Calu3 (cell line): ENCODE results near the gene SOCS2. TPM values are rescaled to one million over a fixed set of nuclear protein-coding genes. Genes with fewer than 3 reads are reported as not detected.

Experiments
- BruUV-seq: library from RNA; stranded (reverse); fragments of 400-500 nt; replicated peaks from 2 replicates; lab custom pipeline; 2021; lab: Mats Ljungman, UMichigan
- CTCF ChIA-PET: fragments of 300-600 bp; sonication (Branson Sonifier 250); formaldehyde crosslinking; loops from one replicate; lab custom pipeline; 2022; ENCODE audit warnings: antibody characterized with exemption; lab: Charles Lee
- DNase-seq: peaks from one replicate; pipeline ENCODE4 v3.0.0; 2022
- H3K27ac Mint-ChIP-seq: one replicate; pipeline ENCODE4 v1.8.0; 2022; ENCODE audit warnings: mixed read lengths; ENCODE audit not compliant: unreplicated experiment
- H3K27me3 Mint-ChIP-seq: one replicate; pipeline ENCODE4 v1.8.0; 2022; ENCODE audit warnings: mixed read lengths; ENCODE audit not compliant: unreplicated experiment
- H3K36me3 Mint-ChIP-seq: one replicate; pipeline ENCODE4 v1.8.0; 2022; ENCODE audit warnings: mild to moderate bottlenecking, moderate library complexity, mixed read lengths; ENCODE audit not compliant: insufficient read depth, unreplicated experiment
- H3K4me1 Mint-ChIP-seq: one replicate; pipeline ENCODE4 v1.8.0; 2022; ENCODE audit warnings: mild to moderate bottlenecking, low read depth, mixed read lengths; ENCODE audit not compliant: unreplicated experiment
- H3K4me3 Mint-ChIP-seq: one replicate; pipeline ENCODE4 v1.8.0; 2022; ENCODE audit warnings: mild to moderate bottlenecking, low read depth, moderate library complexity, mixed read lengths; ENCODE audit not compliant: unreplicated experiment
- H3K9me3 Mint-ChIP-seq: one replicate; pipeline ENCODE4 v1.8.0; 2022; ENCODE audit warnings: low read depth, mixed read lengths; ENCODE audit not compliant: unreplicated experiment
- intact Hi-C: fragments of 100-400 bp; cut with micrococcal nuclease; formaldehyde crosslinking; loops from one replicate; pipeline ENCODE4 v1.10.0; 2022; ENCODE audit not compliant: unreplicated experiment
- total RNA-seq: library from RNA; stranded (reverse); gene quantifications from 2 replicates; pipeline ENCODE4 v1.2.3, GENCODE V29; 2022
- TF ChIP-seq, protein P1 (sequence below): fragments of 200-600 bp; IDR thresholded peaks from one replicate; pipeline ENCODE4 v1.8.0; 2022; ENCODE audit warnings: antibody characterized with exemption; ENCODE audit not compliant: unreplicated experiment

The SOCS2 gene
- total RNA-seq, 1 experiment from 2014 or later: 4.6 TPM

DNA sequence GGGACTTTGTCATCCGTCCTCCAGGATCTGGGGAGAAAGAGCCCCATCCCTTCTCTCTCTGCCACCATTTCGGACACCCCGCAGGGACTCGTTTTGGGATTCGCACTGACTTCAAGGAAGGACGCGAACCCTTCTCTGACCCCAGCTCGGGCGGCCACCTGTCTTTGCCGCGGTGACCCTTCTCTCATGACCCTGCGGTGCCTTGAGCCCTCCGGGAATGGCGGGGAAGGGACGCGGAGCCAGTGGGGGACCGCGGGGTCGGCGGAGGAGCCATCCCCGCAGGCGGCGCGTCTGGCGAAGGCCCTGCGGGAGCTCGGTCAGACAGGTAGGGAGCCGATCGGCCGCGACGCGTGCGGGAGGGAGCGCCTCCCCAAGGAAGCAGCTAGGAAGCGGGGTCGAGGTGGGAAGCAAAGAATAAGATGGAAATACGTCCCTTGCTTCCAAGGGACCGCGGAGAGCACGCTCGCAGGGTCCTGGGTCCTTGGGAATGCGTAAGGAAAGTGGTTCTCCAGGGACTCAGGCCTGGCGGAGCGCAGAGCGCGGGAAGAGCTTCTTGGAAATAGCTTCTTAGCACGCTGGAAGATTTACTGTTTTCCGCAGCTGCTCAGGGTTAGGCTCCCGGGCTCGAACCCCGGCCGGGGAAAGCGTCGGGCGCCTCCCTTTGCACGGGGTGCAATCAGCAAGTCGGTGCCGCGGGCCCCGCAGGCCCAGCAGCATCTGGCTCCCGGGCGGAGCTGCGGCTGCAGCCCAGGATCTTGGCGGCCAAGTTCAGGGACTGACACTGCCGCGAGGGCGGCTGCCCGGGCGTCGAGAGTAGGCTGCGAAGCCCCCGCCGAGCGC lies 457 bp downstream of the SOCS2 start:
- DNase-seq: no peak
- intact Hi-C loops: no loop called here
- H3K27me3 Mint-ChIP-seq: peaks cover 9% of the 10 kb centered on the region
- peak overlapping the region; percentile 90 for H3K4me3 Mint-ChIP-seq
- peak overlapping the region; percentile 66 for H3K27ac Mint-ChIP-seq
- no peaks in the 10 kb centered on the region for H3K9me3 Mint-ChIP-seq
- TF ChIP-seq, protein P1, sequence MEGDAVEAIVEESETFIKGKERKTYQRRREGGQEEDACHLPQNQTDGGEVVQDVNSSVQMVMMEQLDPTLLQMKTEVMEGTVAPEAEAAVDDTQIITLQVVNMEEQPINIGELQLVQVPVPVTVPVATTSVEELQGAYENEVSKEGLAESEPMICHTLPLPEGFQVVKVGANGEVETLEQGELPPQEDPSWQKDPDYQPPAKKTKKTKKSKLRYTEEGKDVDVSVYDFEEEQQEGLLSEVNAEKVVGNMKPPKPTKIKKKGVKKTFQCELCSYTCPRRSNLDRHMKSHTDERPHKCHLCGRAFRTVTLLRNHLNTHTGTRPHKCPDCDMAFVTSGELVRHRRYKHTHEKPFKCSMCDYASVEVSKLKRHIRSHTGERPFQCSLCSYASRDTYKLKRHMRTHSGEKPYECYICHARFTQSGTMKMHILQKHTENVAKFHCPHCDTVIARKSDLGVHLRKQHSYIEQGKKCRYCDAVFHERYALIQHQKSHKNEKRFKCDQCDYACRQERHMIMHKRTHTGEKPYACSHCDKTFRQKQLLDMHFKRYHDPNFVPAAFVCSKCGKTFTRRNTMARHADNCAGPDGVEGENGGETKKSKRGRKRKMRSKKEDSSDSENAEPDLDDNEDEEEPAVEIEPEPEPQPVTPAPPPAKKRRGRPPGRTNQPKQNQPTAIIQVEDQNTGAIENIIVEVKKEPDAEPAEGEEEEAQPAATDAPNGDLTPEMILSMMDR: no peak
- peaks cover 7% of the 10 kb centered on the region for H3K4me1 Mint-ChIP-seq
- CTCF ChIA-PET: no interaction called here
- BruUV-seq: no TSS peak
- H3K36me3 Mint-ChIP-seq: peaks cover 36% of the 10 kb centered on the region

DNA sequence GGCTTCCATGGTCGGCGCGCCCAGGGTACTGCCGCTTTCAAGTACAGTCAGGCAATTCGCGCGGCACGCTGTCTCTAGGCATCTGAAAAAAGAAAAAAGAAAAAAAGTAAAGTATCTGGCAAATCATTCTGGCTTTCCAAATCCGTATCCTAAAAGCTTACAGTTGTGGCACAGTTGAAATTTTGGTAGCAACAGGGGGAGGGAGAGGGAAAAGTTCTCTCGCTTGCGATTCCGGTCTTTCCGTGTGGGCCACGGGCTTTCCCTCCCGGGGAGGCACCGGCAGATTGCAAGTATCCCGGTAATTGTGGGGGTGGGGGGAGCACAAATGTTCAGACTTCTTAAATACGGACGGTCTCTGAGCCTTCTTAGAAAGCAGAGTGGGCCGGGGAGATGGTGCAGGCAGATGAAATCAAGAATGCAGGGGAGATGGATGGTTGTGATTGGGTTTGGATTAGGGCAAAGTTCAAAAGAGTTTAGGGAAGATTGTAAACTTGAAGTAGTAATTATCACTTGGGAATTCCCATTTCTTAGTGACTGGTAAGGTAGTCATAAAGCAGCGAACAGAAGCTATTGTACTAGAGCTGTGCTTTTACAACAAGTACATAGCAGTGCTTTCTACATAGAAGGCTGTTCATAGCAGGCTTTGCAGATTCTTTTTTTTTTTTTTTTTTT lies 1.2 kb downstream of the SOCS2 start:
- TF ChIP-seq, protein P1: no peak
- H3K4me3 Mint-ChIP-seq: no peak overlapping the region
- no TSS peak for BruUV-seq
- intact Hi-C loops: no loop called here
- peaks cover 1% of the 10 kb centered on the region for H3K27me3 Mint-ChIP-seq
- peaks cover 36% of the 10 kb centered on the region for H3K36me3 Mint-ChIP-seq
- CTCF ChIA-PET: no interaction called here
- H3K4me1 Mint-ChIP-seq: no peaks in the 10 kb centered on the region
- no peak overlapping the region for H3K27ac Mint-ChIP-seq
- H3K9me3 Mint-ChIP-seq: no peaks in the 10 kb centered on the region
- DNase-seq: no peak

DNA sequence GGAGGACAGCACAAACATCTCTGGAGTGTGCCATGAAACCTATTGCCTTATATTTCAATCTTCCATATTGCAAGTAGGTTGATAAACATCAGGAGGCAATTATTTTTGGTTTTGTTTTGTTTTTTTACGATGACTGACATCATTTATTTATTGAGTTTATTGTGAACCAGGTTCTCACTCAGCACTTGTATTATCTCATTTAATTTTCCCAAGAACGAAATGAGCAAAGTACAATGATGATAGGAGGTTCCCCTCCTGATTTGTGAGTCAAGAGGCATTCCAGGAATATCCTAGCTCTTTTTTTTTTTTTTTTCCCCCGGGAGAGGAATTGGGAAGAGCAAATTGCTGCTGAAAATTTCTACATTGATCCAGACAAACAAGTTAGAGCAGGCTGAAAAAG lies 4.7 kb downstream of the SOCS2 start:
- no peaks in the 10 kb centered on the region for H3K27me3 Mint-ChIP-seq
- intact Hi-C loops: no loop called here

DNA sequence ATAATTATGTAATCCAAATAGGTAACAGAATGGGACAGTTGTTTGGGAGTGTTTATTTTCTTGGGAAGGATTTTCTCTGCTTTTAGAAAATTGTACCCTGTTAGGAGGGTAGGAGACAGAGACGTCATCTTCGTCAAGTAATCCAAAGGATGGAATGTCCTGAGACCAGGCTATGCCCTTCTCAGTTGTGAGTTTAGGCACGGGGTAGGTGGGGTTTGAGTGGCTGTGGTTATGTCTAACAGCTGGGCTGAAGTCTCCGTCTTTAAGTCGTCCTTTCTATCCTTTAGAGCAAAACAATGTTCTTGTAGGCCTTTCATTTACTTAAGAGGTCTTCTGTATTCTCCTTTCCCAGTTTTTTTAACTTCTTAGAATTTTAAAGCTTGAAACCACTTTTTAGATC lies 5.7 kb downstream of the SOCS2 start:
- intact Hi-C loops: no loop called here
- Mint-ChIP-seq H3K36me3 (no peaks in the 10 kb centered on the region), H3K27me3 (no peaks in the 10 kb centered on the region), H3K27ac (no peak overlapping the region), H3K4me3 (no peak overlapping the region), H3K9me3 (no peaks in the 10 kb centered on the region), H3K4me1 (no peaks in the 10 kb centered on the region)
- no peak for DNase-seq
- no TSS peak for BruUV-seq
- CTCF ChIA-PET: interaction anchor here (0.6 kb wide), 1 partner anchor 648 kb away, joined by 6 read pairs; no protein-coding TSS in a partner anchor
- TF ChIP-seq, protein P1: no peak

More for the DNA sequence above, 4.7 kb downstream of the SOCS2 start:
- CTCF ChIA-PET: interaction anchor here (0.6 kb wide), 1 partner anchor 525 kb away, joined by 4 read pairs; no protein-coding TSS in a partner anchor
- DNase-seq: no peak
- BruUV-seq: no TSS peak
- Mint-ChIP-seq H3K4me3 (no peak overlapping the region), H3K36me3 (peaks cover 7% of the 10 kb centered on the region), H3K27ac (no peak overlapping the region), H3K9me3 (no peaks in the 10 kb centered on the region), H3K4me1 (no peaks in the 10 kb centered on the region)
- TF ChIP-seq, protein P1: no peak
